22Rv1 (cell line): Measurements from ENCODE around the gene ENAH.

Source experiments
- ZFX ChIP-seq: fragments of 450-650 bp; IDR thresholded peaks from 2 replicates; pipeline ENCODE4 v1.6.1; 2017; ENCODE audit warnings: antibody characterized with exemption, borderline replicate concordance
- TF ChIP-seq, protein P1 (sequence below): fragments of 450-650 bp; IDR thresholded peaks from 2 replicates; pipeline ENCODE4 v1.5.1; 2017; ENCODE audit warnings: mild to moderate bottlenecking

DNA sequence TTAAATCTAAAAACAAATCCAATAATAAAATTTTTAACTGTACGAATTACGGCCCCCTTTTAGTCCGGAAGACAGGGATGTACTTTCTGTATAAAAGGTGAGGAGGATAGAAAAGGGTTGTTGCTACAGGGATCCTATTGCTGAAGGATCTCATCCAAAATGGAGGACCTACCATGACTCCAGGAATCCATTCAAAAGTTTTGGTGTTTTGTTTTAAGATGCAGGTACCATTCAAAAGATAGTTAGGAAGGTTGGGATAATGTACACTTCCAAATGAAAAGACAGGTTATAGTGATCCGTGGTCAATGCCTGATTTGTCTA, 1.3 kb upstream of the ENAH start:
- TF ChIP-seq, protein P1, sequence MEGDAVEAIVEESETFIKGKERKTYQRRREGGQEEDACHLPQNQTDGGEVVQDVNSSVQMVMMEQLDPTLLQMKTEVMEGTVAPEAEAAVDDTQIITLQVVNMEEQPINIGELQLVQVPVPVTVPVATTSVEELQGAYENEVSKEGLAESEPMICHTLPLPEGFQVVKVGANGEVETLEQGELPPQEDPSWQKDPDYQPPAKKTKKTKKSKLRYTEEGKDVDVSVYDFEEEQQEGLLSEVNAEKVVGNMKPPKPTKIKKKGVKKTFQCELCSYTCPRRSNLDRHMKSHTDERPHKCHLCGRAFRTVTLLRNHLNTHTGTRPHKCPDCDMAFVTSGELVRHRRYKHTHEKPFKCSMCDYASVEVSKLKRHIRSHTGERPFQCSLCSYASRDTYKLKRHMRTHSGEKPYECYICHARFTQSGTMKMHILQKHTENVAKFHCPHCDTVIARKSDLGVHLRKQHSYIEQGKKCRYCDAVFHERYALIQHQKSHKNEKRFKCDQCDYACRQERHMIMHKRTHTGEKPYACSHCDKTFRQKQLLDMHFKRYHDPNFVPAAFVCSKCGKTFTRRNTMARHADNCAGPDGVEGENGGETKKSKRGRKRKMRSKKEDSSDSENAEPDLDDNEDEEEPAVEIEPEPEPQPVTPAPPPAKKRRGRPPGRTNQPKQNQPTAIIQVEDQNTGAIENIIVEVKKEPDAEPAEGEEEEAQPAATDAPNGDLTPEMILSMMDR = no peak
- no peak for TF ChIP-seq ZFX
